ENCODE data around the gene JAK3. TPM values are rescaled to one million over a fixed set of nuclear protein-coding genes. Genes with fewer than 3 reads are reported as not detected.

The JAK3 gene
- total RNA-seq, 1 experiment from 2014 or later = 3.3 TPM

- no peak overlapping the region for H3K27ac Mint-ChIP-seq
- Histone ChIP-seq H2AK5ac (ENCODE audit: insufficient read length, low read length) (no peak overlapping the region), H3K56ac (ENCODE audit: insufficient read length, low read depth, low read length) (no peak overlapping the region), H3K27me3 (ENCODE audit: insufficient read depth, low read length) (no peaks in the 10 kb centered on the region; the same call in 1 of the 2 replicates), H3K9ac (ENCODE audit: extremely low read depth, insufficient read length, low read length) (no peak overlapping the region), H2BK5ac (ENCODE audit: insufficient read length, low read length) (no peak overlapping the region), H3K9me3 (ENCODE audit: control insufficient read depth, low read depth, low read length) (no peaks in the 10 kb centered on the region), H4K5ac (ENCODE audit: insufficient read length, low read depth, low read length) (no peak overlapping the region), H3K23me2 (ENCODE audit: insufficient read length, low read depth, low read length, poor library complexity, severe bottlenecking) (no peaks in the 10 kb centered on the region), H2AFZ (ENCODE audit: low read length) (no peak overlapping the region), H4K20me1 (ENCODE audit: control insufficient read depth, insufficient read depth, insufficient read length) (no peaks in the 10 kb centered on the region), H3K79me2 (ENCODE audit: insufficient read depth, low read length) (peaks cover 3% of the 10 kb centered on the region; the same call in 1 of the 2 replicates), H2BK20ac (ENCODE audit: low read depth, low read length, poor library complexity, severe bottlenecking) (no peak overlapping the region), H3K27ac (ENCODE audit: insufficient read length, low read depth, low read length) (no peak overlapping the region), H2BK120ac (ENCODE audit: low read depth, low read length, poor library complexity, severe bottlenecking) (no peak overlapping the region), H3K14ac (ENCODE audit: insufficient read depth, low read length) (no peak overlapping the region), H4K8ac (replicated peaks; ENCODE audit: insufficient read length, low read depth, low read length) (no peak overlapping the region), H3K4me2 (ENCODE audit: insufficient read depth, insufficient read length, low read length) (no peak overlapping the region), H2BK15ac (ENCODE audit: low read depth, low read length) (no peak overlapping the region), H3K79me1 (ENCODE audit: insufficient read depth, low read depth, low read length, poor library complexity, severe bottlenecking) (peaks cover 3% of the 10 kb centered on the region), H3T11ph (ENCODE audit: low read length) (no peak overlapping the region), H2BK12ac (ENCODE audit: insufficient read length, low read depth, low read length) (no peak overlapping the region), H3K4ac (ENCODE audit: low read depth, low read length) (no peak overlapping the region), H3K4me1 (ENCODE audit: insufficient read depth, low read length) (no peaks in the 10 kb centered on the region; the same call in 1 of the 2 replicates), H3K18ac (ENCODE audit: insufficient read length, low read depth, low read length) (no peak overlapping the region), H3K23ac (ENCODE audit: insufficient read length, low read depth, low read length) (no peak overlapping the region), H4K91ac (ENCODE audit: insufficient read length, low read depth, low read length) (no peak overlapping the region)
- no peak for DNase-seq
- H3K4me3 Mint-ChIP-seq = no peak overlapping the region; a peak in 1 of 5 replicates
- peaks cover 13 to 30% of the 10 kb centered on the region in 2 experiments for H3K4me1 Mint-ChIP-seq
- 100% methylated on average over 2 of the region's 8 CpGs for WGBS (ENCODE audit: extremely low coverage, insufficient read length, low lambda C conversion rate)
- no peak for TF ChIP-seq CTCF (conservative IDR thresholded peaks at IDR 0.05)
- no peaks in the 10 kb centered on the region; a peak in 2 of 5 replicates for H3K9me3 Mint-ChIP-seq
- H3K27me3 Mint-ChIP-seq (ENCODE audit: low read depth) = peaks cover 33% of the 10 kb centered on the region
- H3K36me3 Mint-ChIP-seq (ENCODE audit: insufficient read depth in 1 of 3, low read depth in 3 of 3) = peaks cover 23 to 44% (median 32%) of the 10 kb centered on the region in 3 experiments
Measured at GRCh38 chr19:17866312-17866963, 18.7 kb upstream of the JAK3 start.
